Adrenal gland (tissue), 12 donors: ENCODE measurements around the gene RPL10. TPM values are rescaled to one million over a fixed set of nuclear protein-coding genes. Genes with fewer than 3 reads are reported as not detected.

Source experiments
- DNase-seq, 7 donors: peaks; one replicate each; pipeline ENCODE4 v3.0.0-alpha.2; 2019 to 2020
- H3K27ac ChIP-seq, 5 donors: fragments of 200-600 bp; sonication (generic) in 4 of 5; 1 replicate in 3 of 5; 2 replicates in 2 of 5; pipeline versions ENCODE4 v1.5.1 to v1.8.0; 2016 to 2020; ENCODE audit warnings: mild to moderate bottlenecking in 1 of 5
- H3K27me3 ChIP-seq: fragments of 200-600 bp; 2 replicates; pipeline ENCODE4 v1.8.0; 2021
- H3K36me3 ChIP-seq, 2 donors: fragments of 200-600 bp; replicated peaks in 1 of 2; 1 replicate in 1 of 2; 2 replicates in 1 of 2; pipeline versions ENCODE4 v1.5.1 to v1.8.0; 2018 to 2022
- H3K4me1 ChIP-seq, 2 donors: fragments of 200-600 bp; replicated peaks in 1 of 2; 1 replicate in 1 of 2; 2 replicates in 1 of 2; pipeline versions ENCODE4 v1.5.1 to v1.8.0; 2018 to 2021
- H3K4me3 ChIP-seq, 4 donors: fragments of 200-600 bp; sonication (generic) in 3 of 4; one replicate each; pipeline ENCODE4 v1.5.1; 2016 to 2018
- H3K9me3 ChIP-seq, 3 donors: fragments of 200-600 bp; sonication (generic) in 1 of 3; replicated peaks in 1 of 3; 1 replicate in 2 of 3; 2 replicates in 1 of 3; pipeline versions ENCODE4 v1.5.1 to v1.8.0; 2016 to 2021
- POLR2A ChIP-seq, 2 donors: fragments of 450-650 bp; IDR thresholded peaks; one replicate each; pipeline ENCODE4 v1.6.1; 2017; ENCODE audit warnings: antibody characterized with exemption in 2 of 2, mild to moderate bottlenecking in 2 of 2, moderate library complexity in 1 of 2
- WGBS, 4 donors: extraction: QIAGEN DNeasy Blood & Tissue Kit in 2 of 4; methylation state at CpG; one replicate each; pipeline versions ENCODE4 v1.1.5 to v1.1.7; 2013 to 2017; 5-methylcytosine and 5-hydroxymethylcytosine counted together
- intact Hi-C, 2 donors: fragments of 100-400 bp; cut with DNase I; formaldehyde crosslinking; loops; one replicate each; pipeline versions ENCODE4 v1.14.1 to v1.15.0; 2022 to 2023
- polyA plus RNA-seq, 3 donors: library from polyadenylated mRNA; stranded (reverse); fragments of 200-250 nt in 2 of 3; fragments of 350-450 nt in 1 of 3; fragmentation: Illumina TruSeq in 1 of 3; extraction: RNeasy Lipid Tissue Mini Kit (QIAGEN cat#74804) in 1 of 3; gene quantifications; one replicate each; pipeline ENCODE4 v1.2.3, GENCODE V29; 2013 to 2014
- total RNA-seq, 9 donors: library from RNA; depleted of rRNA in 4 of 9; stranded (reverse); fragments of >200 nt in 4 of 9; fragments of 120-200 nt in 1 of 9; fragmentation: NEBNext Ultra II Directional in 1 of 9; extraction: Animal tissue kit (Norgen Biotek cat#: 25700) in 1 of 9; gene quantifications; one replicate each; pipeline versions ENCODE4 v1.1.0 to v1.2.4, GENCODE V29; 2013 to 2023
- TF ChIP-seq, protein P1 (sequence below), 6 experiments: fragments of 450-650 bp in 4 of 6; fragments of 200-600 bp in 2 of 6; sonication (generic) in 1 of 6; IDR thresholded peaks; 1 replicate in 5 of 6; 2 replicates in 1 of 6; pipeline versions ENCODE4 v1.5.1 to v1.8.0; 2016 to 2021; ENCODE audit warnings: antibody characterized with exemption in 6 of 6, mild to moderate bottlenecking in 2 of 6, moderate library complexity in 1 of 6
- donor health status: healthy with polysubstance abuse.
- donor health status: Bipolar disorder and iron deficiency.
- donor health status: DM: yes; HTN: yes; CAD: no.
- donor health status: DM: no; HTN: no; CAD: no.
- donor health status: DM: no; HTN: no; CAD: no.
- donor health status: DM: yes; HTN: yes; CAD: no.

Gene RPL10
- total and polyA plus RNA-seq, 12 donors: 626 to 5,287 (median 2,443) TPM

DNA sequence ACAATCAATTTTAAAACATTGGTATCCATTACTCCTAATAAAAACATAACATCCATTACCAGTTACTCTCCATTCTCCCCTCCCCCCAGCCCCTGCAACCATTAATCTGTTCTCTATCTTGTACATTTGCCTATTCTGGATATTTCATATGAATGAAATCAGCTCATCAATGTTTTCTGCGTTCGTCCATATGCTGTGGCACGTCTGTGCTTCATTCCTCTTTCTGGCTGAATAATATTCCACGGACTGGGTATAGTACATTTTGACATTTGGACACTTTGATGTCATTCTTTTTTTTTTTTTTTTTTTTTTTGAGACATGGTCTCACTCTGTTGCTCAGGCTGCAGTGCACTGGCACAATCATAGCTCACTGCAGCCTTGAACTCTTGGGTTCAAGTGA is 5.7 kb downstream of the RPL10 start:
- Histone ChIP-seq H3K9me3 (no peaks in the 10 kb centered on the region), H3K4me1 (peaks cover 0 to 8% of the 10 kb centered on the region in 2 donors), H3K27me3 (no peaks in the 10 kb centered on the region), H3K27ac (no peak overlapping the region), H3K4me3 (no peak overlapping the region), H3K36me3 (peaks cover 0 to 23% of the 10 kb centered on the region in 2 donors)
- TF ChIP-seq, protein P1, sequence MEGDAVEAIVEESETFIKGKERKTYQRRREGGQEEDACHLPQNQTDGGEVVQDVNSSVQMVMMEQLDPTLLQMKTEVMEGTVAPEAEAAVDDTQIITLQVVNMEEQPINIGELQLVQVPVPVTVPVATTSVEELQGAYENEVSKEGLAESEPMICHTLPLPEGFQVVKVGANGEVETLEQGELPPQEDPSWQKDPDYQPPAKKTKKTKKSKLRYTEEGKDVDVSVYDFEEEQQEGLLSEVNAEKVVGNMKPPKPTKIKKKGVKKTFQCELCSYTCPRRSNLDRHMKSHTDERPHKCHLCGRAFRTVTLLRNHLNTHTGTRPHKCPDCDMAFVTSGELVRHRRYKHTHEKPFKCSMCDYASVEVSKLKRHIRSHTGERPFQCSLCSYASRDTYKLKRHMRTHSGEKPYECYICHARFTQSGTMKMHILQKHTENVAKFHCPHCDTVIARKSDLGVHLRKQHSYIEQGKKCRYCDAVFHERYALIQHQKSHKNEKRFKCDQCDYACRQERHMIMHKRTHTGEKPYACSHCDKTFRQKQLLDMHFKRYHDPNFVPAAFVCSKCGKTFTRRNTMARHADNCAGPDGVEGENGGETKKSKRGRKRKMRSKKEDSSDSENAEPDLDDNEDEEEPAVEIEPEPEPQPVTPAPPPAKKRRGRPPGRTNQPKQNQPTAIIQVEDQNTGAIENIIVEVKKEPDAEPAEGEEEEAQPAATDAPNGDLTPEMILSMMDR (IDR thresholded peaks at IDR 0.05): no peak
- no peak for TF ChIP-seq POLR2A (IDR thresholded peaks at IDR 0.05)
- 82 to 93% (median 88%) methylated on average over 4 of the region's 4 CpGs for WGBS, 4 donors
- intact Hi-C loops: no loop called here
- DNase-seq: no peak

DNA sequence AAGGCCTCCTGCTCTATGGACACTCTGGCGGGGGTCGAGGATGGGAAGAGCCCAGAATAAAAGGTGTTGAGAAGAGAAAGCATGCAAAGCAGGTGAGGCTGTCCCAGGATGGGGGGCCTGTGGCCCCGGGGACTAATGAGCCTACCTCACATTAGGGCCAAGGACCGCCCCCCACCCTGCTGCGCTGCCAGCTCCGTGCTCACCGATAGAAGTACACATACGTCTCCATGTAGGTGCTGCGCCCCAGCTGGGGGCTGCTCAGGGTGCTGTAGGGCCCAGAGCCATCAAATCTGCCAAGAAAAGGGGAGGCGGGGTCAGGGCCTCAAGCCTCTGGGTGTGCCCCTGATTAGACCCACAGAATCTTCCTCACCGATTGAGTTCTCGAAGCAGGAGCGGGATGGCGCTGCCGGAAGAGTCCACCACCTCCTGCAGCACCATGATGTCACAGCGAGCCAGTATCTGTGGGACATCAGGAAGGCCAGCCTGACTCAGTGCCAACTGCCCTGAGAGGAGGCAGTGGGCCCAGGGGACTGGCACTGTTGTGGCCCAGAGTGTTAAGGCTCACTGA is 6.5 kb downstream of the RPL10 start:
- WGBS, 4 donors: 90 to 96% (median 93%) methylated on average over 8 to 16 of the region's 16 CpGs
- H3K27me3 ChIP-seq: no peaks in the 10 kb centered on the region
- intact Hi-C loops: no loop called here
- no peak overlapping the region for H3K27ac ChIP-seq
- no peak overlapping the region for H3K4me3 ChIP-seq
- DNase-seq: no peak
- TF ChIP-seq, protein P1 (IDR thresholded peaks at IDR 0.05): no peak
- TF ChIP-seq POLR2A (IDR thresholded peaks at IDR 0.05): no peak
- peaks cover 0 to 16% of the 10 kb centered on the region in 2 donors for H3K36me3 ChIP-seq
- H3K9me3 ChIP-seq: no peaks in the 10 kb centered on the region
- H3K4me1 ChIP-seq: peaks cover 0 to 5% of the 10 kb centered on the region in 2 donors

DNA sequence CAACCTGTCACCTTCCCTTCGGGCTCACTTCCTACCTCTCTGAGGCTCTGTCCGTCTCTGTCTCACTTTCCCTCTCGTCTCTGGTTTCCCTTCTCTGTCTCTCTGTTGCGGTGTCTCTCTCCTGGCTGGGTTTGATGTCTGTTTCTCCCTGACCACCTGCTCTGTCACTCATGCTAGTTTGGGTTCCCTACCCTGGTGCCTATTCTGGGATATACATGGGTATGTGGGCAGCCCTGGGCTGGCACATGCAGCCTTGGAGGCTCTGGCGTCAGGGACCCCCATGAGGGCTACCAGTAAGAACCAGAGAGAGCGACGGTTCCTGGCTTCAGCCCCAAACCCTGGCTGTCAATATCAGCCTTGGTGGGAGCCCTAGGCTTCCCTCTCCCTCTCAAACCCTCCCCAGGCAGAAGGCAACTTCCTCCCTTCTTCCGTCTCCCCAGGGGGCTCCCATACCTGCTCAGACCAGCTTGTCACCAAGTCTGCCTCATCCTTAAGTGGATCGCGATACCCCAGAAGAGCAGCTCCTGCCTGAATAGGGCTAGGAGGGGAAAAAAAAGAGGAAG is 10.6 kb downstream of the RPL10 start:
- peak overlapping the region in 2 of 5 donors; percentile 7 to 73 for H3K27ac ChIP-seq
- H3K27me3 ChIP-seq: peaks cover 4% of the 10 kb centered on the region
- 43 to 61% (median 55%) methylated on average over 4 to 10 of the region's 10 CpGs for WGBS, 4 donors
- H3K9me3 ChIP-seq: no peaks in the 10 kb centered on the region
- H3K36me3 ChIP-seq: no peaks in the 10 kb centered on the region
- intact Hi-C loops: no loop called here
- no peak for DNase-seq
- H3K4me1 ChIP-seq: peaks cover 0 to 4% of the 10 kb centered on the region in 2 donors
- TF ChIP-seq POLR2A (IDR thresholded peaks at IDR 0.05): no peak
- TF ChIP-seq, protein P1 (IDR thresholded peaks at IDR 0.05): no peak
- H3K4me3 ChIP-seq: peak overlapping the region in 1 of 4 donors; percentile 36

DNA sequence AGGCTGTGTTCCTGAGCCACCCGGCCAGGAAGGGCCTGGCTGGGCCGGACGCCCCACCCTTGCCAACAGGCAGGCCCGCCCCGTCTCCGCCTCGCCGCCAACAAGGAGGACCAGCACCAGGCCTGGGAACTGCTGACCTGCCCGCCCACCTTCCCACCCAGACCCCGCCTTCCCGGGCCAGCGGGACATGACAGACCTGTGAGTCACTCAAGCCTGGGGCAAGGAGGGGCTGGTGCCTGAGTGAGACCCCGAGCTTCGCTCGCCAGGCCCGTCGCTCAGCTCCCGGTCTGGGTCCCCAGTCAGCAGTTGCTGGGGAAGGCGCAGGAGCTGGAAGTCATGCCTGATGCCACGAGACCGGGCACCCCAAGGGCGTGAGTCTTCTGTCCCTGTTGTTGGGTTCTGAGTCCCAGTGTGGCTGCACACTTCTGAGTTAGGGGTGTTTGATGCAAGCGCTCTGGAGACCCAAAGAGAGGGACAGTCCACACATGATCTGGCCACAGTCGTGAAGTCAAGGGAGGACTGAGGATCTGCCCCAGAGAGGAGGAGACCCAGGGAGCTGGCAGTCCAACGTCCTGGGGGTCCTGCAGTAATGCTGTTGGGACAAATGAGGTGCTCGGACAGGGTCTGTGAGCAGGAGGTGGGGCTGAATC is 11.2 kb downstream of the RPL10 start, which contains the start of gene DNASE1L1:
TSS of gene DNASE1L1 (minus strand) at position 33 of the 650 bp plus-strand sequence. CDS start 3,686 bp downstream, outside the sequence.
- Histone ChIP-seq H3K27me3 (peaks cover 4% of the 10 kb centered on the region), H3K4me3 (peak within 1 kb of the TSS in 1 of 4 donors; percentile 36), H3K9me3 (no peaks in the 10 kb centered on the region), H3K4me1 (peaks cover 0 to 4% of the 10 kb centered on the region in 2 donors), H3K27ac (peak within 1 kb of the TSS in 4 of 5 donors; percentile 7 to 76 (median 58)), H3K36me3 (no peaks in the 10 kb centered on the region)
- TF ChIP-seq, protein P1 (IDR thresholded peaks at IDR 0.05): no peak
- peak in 1 of 2 donors; percentile 21 for TF ChIP-seq POLR2A (IDR thresholded peaks at IDR 0.05)
- WGBS, 4 donors: 39 to 77% (median 48%) methylated on average over 2 to 26 of the region's 26 CpGs
- peak; percentile 79 to 94 (median 92) for DNase-seq
- intact Hi-C loops: no loop called here
